Activated CD8-positive, alpha-beta memory T cell treated with anti-CD3 and anti-CD28 coated beads for 1 hour (primary cell): Measurements from ENCODE around the gene KREMEN2.
A peak's percentile ranks its signal among the peaks of the same experiment; 100 is the strongest.

Source experiments
- DNase-seq, 2 donors: peaks; one replicate each; pipeline ENCODE4 v3.0.0-alpha.2; 2020; ENCODE audit warnings: low read depth in 1 of 2; ENCODE audit errors: extremely low read depth in 1 of 2

Gene KREMEN2

DNA sequence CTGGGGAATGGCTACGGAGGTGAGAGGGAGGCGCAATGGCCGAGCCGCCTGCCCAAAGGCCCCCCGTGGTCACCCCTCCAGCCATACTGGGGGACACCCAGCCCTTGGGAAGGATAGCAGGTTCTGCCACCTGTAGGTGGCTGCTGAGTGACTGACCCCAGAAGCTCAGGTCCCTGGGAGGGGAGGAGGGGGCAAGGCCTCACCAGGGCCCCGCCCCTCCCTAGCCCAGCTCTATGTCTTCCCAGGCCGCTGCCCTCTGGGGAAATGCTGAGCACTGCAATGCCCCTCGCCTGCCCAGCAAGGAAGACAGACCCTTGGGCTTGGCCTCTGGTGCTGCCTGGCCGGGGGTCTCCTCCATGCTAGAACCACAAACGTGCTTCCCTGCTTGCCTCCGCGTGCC lies 37.2 kb downstream of the KREMEN2 start:
- DNase-seq, result no peak

DNA sequence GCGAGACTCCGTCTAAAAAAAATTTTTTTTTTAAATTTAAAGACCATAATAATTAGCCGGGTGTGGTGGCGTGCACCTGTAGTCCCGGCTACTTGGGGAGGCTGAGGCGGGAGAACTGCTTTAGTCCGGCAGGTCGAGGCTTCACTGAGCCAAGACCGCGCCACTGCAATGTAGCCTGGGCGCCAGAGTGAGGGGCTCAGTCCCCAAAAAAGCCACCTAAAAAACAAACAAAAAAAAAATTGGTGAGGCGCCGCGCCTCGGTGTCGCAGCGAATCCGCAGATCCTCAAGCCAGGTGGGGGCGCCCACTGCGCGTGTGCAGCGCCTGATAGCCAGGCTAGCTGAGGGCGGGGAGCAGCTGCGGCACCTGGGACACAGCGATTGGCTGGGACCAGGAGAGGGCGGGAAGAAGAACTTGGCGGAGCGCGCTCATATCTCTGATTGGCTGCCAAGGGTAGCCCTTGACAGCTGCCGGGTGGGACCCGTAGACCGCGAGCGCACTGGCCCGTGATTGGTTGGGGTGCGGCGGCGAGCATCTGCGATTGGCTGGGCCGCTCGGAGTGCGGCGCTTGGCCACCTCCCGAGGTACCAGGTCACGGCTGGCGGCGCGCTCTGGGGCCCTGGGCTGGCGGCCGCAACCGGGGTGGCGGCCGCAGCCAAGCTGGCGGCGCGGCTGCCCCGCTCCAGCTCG lies 39.7 kb downstream of the KREMEN2 start:
- DNase-seq, result peak; percentile 90 to 91

DNA sequence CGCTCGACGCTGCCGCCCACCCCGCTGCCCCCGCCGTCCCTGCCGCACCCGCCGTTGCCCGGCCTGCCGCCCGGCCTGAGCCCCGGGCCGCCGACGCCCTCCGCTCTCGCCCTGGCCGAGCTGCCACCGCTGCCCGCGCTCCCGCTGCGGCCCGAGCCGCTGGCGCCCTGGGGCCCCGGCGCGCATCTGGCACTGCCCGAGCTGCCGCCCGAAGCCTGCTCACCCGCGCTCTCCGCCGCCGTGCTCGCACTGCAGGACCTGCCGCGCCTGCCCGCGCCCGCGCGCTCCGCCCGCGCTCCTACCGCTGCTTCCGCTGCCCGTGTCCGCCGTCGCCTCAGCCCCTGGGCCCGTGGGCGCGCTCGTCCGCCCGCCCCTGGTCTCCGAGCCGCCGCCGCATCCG lies 40.2 kb downstream of the KREMEN2 start:
- no peak for DNase-seq

DNA sequence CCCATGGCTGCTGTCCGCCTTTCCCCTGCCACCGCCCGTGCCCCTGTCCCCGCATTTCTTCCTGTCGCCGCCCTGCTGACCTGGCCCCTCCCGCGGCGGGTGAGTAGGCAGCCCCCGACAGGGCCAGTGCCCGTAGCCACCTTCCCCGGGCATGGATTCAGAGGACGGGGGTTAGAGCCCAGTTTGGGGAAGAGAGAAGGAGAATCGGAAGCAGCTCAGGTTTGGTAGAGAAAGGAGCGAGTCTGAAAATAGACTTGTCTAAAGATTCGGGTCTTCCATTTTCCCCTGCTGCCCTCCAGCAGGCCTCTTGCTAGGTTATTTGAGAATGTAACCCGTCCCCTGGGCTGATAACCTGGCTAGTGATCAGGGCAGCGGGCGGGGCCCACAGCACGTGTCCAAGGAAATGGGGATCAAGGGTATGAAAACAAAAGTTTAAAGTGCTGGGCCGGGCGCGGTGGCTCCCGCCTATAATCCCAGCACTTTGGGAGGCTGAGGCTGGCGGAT lies 40.8 kb downstream of the KREMEN2 start:
- DNase-seq, result no peak

DNA sequence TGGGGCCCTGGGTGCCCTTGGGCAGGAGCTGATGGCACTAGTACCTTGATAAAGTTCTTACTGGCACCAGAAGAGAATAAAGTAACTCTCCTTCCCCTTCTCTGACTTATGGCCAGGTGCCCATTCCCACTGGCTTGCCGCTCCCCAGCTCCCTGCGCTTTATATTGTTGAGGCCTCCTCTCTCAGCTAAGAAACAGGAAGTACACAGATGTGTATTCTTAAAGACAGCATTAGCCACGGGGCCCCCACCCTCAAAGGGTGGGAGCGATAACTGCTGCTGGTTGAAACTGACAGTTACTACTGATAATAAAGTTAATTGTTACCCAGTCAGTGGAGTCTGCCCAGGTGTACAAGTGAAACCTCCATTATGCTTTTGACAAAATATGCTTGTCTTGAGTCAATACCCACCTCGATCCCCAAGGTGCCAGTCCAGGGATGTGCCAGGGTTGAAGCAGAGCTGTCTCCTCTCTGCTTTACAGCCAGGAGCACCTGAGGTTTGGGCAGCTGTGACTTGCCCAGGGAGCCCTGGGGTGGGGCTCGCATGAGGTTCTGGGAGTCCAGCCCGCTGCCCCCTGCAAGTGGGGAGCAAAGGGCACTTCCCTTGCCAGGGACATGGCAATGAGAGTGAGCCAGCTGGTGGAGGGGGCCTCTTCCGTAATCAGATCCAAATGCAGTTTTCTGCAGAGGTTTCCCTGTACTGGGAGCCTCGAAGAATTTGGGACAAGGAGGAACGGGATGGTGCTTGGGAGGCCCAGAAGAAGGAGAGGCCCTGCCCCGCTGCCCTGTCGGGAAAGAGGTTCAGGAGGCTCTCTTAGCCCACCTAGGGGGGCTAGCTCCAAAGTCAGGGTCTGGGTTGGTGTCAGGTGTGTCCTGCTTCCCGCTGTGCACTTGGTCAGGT lies 43.2 kb downstream of the KREMEN2 start:
- no peak for DNase-seq

DNA sequence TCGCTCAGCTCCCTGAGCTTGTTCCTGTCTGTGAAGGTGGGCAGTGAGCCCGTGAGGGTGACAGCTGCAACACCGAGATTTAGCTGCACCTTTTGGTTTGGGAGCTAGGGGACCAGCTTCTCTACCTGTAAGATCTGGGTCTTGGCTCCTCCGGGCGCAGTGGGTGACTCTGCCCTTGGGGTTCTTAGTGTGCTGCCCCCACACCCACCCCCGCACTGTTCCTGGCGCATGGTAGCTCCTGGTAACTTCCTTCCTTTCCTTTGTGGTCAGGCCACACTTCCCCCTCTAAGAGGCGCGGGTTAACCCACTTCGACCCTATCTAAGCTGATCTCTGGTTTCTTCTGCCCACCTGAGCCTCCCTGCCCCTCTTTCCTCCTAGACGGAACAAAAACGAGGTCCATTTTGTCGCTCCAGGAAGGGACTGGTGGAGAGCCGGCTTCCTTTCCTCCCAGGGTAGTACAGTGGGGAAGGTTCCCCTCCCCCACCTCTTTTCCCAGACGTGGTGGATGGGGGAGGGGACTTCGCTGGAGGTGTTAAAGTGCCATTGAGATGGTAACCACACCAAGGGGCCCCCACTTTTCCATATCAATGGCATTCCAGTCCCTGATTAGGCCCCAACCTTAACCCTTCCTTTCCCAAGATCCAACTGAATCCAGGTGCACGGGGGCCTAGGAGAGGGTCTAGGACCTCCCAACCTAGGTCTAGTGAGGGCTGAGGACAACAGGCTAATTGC lies 44.0 kb downstream of the KREMEN2 start:
- DNase-seq, result no peak

DNA sequence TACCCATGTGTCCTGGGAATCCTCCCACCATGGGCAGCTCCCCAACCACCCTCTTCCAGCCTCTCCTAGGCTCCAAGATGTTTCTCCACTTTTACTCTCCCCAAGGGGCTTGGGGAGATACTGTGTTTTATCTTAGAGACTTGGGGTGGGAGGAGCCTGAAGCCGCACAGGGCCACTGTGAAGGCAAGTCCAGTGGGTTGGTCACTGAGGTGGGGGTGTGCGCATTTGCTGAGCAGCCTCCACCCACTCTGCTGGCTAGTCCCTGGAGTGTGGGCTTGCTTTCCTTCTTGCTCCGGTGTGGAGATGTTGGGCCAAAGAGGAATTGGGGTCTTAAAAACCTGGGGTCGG lies 44.6 kb downstream of the KREMEN2 start:
- DNase-seq, result no peak

DNA sequence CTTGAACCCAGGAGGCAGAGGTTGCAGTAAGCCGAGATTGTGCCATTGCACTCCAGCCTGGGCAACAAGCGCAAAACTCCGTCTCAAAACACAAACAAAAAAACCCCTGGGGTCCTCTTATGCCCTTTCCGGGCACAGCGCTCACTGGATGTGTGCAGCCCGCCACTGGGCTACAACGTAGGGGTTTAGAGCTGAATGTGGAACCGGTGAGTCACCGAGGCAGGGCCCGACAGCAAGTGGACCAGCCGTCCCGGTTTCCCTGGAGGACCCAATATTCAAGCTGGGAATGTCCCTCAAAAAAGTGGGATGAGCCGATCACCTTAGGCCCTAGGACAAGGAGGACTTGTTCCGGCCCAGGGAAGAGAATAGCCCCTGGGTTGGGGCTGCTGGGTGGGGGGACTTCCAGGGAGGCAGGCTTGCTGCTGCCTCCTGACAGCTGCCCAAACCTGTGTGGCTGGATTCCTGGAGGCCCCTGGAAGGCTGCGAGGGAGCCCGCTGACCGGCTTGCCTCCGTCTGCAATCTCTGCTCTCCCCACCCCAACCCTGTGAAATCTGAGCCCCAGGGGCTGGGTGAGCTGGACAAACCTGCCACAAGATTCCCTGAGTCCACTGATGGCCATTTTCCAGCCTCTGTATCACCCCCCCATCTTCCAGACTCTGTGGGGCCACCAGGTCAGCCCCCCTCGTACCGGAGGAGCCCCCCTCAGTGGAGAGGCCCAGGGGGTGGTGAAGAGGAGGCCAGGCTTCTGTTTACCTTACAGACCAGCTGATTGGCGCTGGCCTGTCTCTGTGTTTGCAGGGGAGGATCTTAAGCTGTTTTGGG lies 45.7 kb downstream of the KREMEN2 start:
- DNase-seq, result no peak

DNA sequence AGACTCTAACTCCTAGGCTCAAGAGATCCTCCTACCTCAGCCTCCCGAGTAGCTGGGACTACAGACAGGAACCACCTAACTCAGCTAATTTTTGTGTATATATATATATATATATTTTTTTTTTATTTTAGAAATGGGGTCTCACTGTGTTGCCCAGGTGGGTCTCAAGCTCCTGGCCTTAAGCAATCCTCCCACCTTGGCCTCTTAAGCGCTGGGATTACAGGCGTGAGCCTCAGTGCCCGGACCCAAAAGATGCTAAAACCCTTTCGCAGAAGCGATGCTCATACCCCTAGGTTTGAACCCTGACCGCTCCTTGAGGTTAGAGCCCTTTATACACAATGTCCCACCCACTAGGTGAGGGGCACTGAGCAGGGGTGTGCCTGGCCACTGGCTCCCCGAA lies 46.4 kb downstream of the KREMEN2 start:
- no peak for DNase-seq

DNA sequence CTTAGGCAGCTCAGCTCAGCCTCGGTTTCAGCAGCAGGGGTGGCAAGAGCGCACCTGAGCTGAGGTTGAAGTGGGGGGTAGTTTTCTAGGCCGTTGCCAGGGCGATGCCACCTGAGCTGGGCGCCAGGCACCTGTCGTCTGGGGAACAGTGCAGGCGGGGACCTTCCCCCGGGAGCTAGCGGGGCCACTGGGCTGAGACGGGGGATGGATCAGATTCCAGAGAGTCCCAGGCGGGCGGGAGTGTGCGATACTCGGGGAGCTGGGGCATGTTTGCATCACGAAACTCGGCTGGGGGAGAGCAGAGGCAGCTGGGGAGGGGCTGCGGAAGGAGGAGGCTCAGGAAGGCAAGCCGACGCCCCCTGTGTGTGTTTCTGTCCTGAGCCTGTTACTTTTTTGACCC lies 48.2 kb downstream of the KREMEN2 start:
- no peak for DNase-seq

DNA sequence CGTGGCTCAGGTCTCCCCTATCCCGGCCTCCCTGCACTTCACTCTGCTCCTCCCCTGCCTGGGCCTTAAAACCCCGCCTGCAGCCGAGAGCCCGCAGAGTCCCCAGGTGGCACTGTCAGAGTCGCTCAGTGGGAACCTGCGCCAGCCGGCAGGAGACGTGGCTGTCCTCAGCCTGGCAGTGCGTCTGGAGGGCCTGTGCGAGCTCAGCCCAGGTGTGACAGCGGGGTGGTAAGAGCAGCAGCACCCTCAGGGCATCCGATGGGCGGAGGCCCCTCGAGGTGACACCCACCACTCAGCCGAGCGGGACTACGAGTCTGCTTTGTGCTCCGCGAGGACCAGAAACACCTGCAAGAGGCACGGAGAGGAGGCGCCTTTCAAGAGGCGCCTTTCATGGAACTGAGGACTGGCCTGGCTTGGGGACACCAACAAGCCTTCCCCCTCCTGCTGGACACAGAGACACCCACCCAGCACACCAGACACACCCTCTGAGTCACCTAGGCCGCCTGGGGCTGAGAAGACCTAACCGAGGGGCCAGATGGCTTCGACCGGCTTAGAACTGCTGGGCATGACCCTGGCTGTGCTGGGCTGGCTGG lies 48.8 kb downstream of the KREMEN2 start, which contains the start of gene CLDN9:
Gene CLDN9, plus strand, starts transcription at position 96 of the 593 bp plus-strand sequence. Its CDS starts 440 bp downstream, at position 536.
- DNase-seq, result no peak

DNA sequence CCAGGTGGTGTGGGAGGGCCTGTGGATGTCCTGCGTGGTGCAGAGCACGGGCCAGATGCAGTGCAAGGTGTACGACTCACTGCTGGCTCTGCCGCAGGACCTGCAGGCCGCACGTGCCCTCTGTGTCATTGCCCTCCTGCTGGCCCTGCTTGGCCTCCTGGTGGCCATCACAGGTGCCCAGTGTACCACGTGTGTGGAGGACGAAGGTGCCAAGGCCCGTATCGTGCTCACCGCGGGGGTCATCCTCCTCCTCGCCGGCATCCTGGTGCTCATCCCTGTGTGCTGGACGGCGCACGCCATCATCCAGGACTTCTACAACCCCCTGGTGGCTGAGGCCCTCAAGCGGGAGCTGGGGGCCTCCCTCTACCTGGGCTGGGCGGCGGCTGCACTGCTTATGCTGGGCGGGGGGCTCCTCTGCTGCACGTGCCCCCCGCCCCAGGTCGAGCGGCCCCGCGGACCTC lies 49.4 kb downstream of the KREMEN2 start:
- DNase-seq, result no peak

DNA sequence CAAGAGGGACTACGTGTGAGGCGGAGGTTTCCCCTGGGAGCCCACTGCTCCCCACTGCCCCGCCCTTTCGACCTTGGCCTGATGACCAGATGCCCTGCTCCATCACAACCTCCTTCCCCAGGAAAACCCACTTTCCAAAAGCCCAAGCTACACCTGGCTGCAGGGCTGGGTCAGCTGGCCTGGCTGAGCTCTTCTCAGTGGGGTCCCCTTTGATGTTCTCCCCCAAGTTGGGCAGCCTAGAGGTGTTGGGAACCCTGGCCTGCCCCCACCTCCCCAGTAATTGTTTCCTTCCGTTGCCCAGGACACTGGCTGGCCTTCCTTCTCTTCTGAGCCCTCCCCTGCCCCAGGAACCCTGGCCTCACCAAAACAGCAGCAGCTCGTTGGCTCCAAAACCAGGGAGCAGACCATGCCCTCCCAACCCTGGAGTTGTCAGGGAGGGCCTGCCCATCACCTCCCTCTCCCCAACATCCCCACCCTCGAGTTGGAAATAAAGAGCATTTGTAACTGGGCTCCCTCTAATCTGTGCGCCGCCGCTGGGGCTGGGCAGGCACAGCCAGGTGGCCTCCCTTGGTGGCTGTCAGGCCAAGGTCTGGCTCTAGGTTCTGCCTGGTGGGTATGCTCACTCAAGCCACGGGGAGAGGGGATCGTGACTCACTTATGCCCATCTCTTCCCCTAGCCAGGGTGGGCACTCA lies 50.1 kb downstream of the KREMEN2 start:
- DNase-seq, result no peak

DNA sequence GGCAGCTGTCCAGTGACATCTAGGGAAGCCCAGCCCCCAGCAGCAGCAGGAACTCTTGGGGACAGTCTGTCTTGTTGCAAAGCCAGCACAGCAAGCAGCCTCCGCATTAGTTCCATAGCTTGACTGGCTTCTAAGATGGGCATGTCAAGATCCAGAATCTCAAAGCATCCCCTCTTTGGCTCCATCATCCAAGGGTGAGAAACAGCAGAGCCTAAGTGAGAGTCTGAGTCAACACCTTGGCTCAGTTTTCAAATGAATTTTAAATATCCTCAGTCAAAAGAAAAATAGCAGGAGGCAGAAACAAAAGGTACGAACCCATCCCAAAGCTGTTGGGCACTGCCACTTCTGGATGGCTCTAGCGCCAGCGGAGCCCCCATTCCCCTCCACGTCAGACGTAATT lies 50.9 kb downstream of the KREMEN2 start:
- no peak for DNase-seq

DNA sequence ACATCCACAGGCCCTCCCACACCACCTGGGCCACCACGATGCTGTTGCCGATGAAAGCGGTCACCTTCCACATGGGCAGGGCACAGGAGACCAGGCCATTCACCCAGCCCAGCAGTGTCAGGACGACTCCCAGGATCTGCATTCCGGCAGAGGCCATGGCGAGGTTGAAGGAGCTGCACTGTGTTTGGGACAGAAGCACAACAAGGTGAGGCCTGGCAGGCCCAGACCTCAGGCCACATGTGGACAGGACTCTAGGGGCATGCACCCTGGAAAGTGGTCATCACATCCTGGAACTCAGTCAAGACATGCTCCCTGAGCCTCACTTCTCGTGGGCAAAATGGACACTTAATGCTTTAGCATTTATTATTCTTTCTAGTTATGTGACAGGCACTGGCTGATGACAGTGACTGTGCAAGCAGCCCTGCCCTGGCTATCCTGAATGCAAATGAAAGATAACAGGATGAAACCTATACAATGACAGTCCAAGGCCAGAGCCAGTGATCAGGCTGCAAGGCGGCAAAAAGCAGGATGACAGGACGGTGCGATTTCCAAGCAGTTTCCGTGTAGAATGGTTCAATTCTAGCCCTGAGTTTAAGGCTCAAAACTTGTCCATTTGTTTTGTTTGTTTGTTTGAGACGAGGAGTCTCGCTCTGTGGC lies 51.9 kb downstream of the KREMEN2 start:
- no peak for DNase-seq

DNA sequence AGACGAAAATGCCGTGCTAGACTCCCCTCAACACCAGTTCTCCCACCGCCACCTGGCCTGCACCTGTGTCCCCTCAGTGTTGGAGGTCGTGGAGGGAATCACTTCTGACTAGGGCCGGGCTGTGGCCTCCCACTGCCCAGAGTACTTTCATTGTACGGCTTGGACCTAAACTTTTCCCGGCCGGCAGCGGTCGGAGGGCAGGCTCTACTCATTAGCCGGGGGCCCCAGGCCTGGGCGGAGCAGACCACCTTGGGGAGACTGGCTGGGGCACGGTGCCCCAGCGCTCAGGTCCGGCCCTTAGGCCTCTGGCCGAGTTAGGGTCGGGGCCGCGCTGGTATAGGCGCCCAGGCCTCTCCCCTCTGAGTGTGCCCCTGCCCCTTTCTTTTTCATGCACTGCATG lies 53.3 kb downstream of the KREMEN2 start:
- no peak for DNase-seq
